ENCODE results near the gene PDIK1L. TPM values are rescaled to one million over a fixed set of nuclear protein-coding genes. Genes with fewer than 3 reads are reported as not detected.

The PDIK1L gene
- total and polyA plus RNA-seq, 2 donors (not counting 3 experiments of a cell fraction or from before 2014, with no cell fraction given), result 1.6 to 5.6 TPM

GRCh38 chr1:26156285-26157038 is 44.8 kb downstream of the PDIK1L start:
- Histone ChIP-seq H3K27ac (ENCODE audit: insufficient read depth, low read depth, low read length) (peak overlapping the region; percentile 46), H3K9me3 (replicated peaks; ENCODE audit: control insufficient read depth, insufficient read depth, low read length) (no peaks in the 10 kb centered on the region), H3K9ac (replicated peaks; ENCODE audit: extremely low read depth, insufficient read depth, low read length) (no peak overlapping the region), H3K27me3 (ENCODE audit: control insufficient read depth in 2 of 2, insufficient read depth in 2 of 2, low read length in 2 of 2) (no peaks in the 10 kb centered on the region), H3K79me2 (ENCODE audit: control insufficient read depth, insufficient read depth, low read length) (no peaks in the 10 kb centered on the region), H4K20me1 (replicated peaks; ENCODE audit: control insufficient read depth, extremely low read depth, insufficient read depth, low read length) (no peaks in the 10 kb centered on the region), H3K4me1 (ENCODE audit: control insufficient read depth, extremely low read depth, insufficient read depth, low read length) (peaks cover 52% of the 10 kb centered on the region), H2AFZ (ENCODE audit: low read depth, low read length) (peak overlapping the region; percentile 51), H3K4me3 (replicated peaks in 1 of 3; ENCODE audit: insufficient read depth in 1 of 3, low read depth in 1 of 3, low read length in 3 of 3) (peak overlapping the region in 2 of 3 experiments; percentile 8 to 12), H3K9me1 (replicated peaks; ENCODE audit: control insufficient read depth, extremely low read depth, insufficient read depth, low read length) (no peaks in the 10 kb centered on the region), H3K36me3 (ENCODE audit: control insufficient read depth in 2 of 2, extremely low read depth in 1 of 2, insufficient read depth in 2 of 2, low read length in 2 of 2) (no peaks in the 10 kb centered on the region), H3K4me2 (ENCODE audit: insufficient read depth, low read length) (peak overlapping the region; percentile 41)
- intact Hi-C loops (cut with micrococcal nuclease), result loop anchor here (10.0 kb wide), 1 partner anchor 252 kb away; the partner anchor contains the start of gene STMN1
- ChIA-PET POLR2A (no interaction called here), CTCF (interaction anchor here (0.6 to 5.6 kb wide), 13 partner anchors 9 to 336 kb away, joined by 3 to 69 read pairs (median 5); partner anchors contain the start of genes C1orf232, CEP85 and ZNF593)
- DNase-seq (ENCODE audit: low read depth, low spot score) (peak; percentile 67), FAIRE-seq (peak; percentile 75)
- BruUV-seq (replicated peaks), result no TSS peak
- TF ChIP-seq POLR2AphosphoS5 (IDR thresholded peaks at IDR 0.05; ENCODE audit: insufficient read depth, low read depth, low read length), result peak; percentile 27
- TF ChIP-seq POLR2A (IDR thresholded peaks at IDR 0.05; ENCODE audit: low read depth, low read length), result peak; percentile 44
- no peak for TF ChIP-seq GATA2 (IDR thresholded peaks at IDR 0.05; ENCODE audit: insufficient read depth, insufficient read length, low read depth, low read length)
- peak; percentile 43 for TF ChIP-seq FOS (IDR thresholded peaks at IDR 0.05; ENCODE audit: borderline replicate concordance, insufficient read depth, low read length)
- TF ChIP-seq MAX (IDR thresholded peaks at IDR 0.05; ENCODE audit: insufficient read depth, insufficient read length), result no peak
- dilution Hi-C loops (cut with MboI; ENCODE audit: extremely low pct_ligation_motif_present, low sequenced_read_pairs), result no loop called here
